B cell (primary cell): Measurements from ENCODE around the gene CCDC57. TPM values are rescaled to one million over a fixed set of nuclear protein-coding genes. Genes with fewer than 3 reads are reported as not detected.

ENCODE experiments used
- ATAC-seq: fragments of 200-7000 bp; cut with Tn5 transposase; one replicate; pipeline ENCODE4 v1.10.0; 2021; ENCODE audit warnings: low read depth, mild to moderate bottlenecking, moderate number of reproducible peaks, moderate library complexity
- CTCF ChIA-PET: fragments of 350-600 bp; sonication (Branson Sonifier 250); formaldehyde crosslinking; loops from one replicate; lab custom pipeline; 2021; ENCODE audit warnings: antibody characterized with exemption, inconsistent platforms; lab: Charles Lee
- POLR2A ChIA-PET: fragments of 350-600 bp; sonication (Branson Sonifier 250); formaldehyde crosslinking; loops from one replicate; lab custom pipeline; 2021; ENCODE audit warnings: antibody characterized with exemption; lab: Charles Lee
- DNase-seq: peaks from one replicate; pipeline ENCODE4 v3.0.0; 2013
- H2AFZ ChIP-seq: 2 replicates; pipeline ENCODE4 v1.6.1; 2012; ENCODE audit warnings: mild to moderate bottlenecking, low read depth, low read length; ENCODE audit not compliant: insufficient read depth, poor library complexity, severe bottlenecking
- H3K27ac ChIP-seq, 2 donors: 1 replicate in 1 of 2; 2 replicates in 1 of 2; pipeline ENCODE4 v1.5.1; 2012 to 2013; ENCODE audit warnings: low read length in 2 of 2, mild to moderate bottlenecking in 2 of 2, moderate library complexity in 1 of 2
- H3K27me3 ChIP-seq, 4 experiments: fragments of 200-600 bp in 1 of 4; sonication (generic) in 1 of 4; replicated peaks in 1 of 4; 1 replicate in 2 of 4; 2 replicates in 2 of 4; pipeline versions ENCODE4 v1.6.1 to v1.7.0; 2013 to 2016; ENCODE audit warnings: low read length in 3 of 4, mild to moderate bottlenecking in 2 of 4, mixed read lengths in 1 of 4, moderate library complexity in 1 of 4; ENCODE audit not compliant: insufficient read depth in 4 of 4, control insufficient read depth in 3 of 4; ENCODE audit errors: control extremely low read depth in 1 of 4
- H3K36me3 ChIP-seq, 2 experiments: replicated peaks in 1 of 2; 1 replicate in 1 of 2; 2 replicates in 1 of 2; pipeline versions ENCODE4 v1.6.1 to v1.7.1; 2013; ENCODE audit warnings: low read length in 1 of 2; ENCODE audit not compliant: insufficient read depth in 2 of 2, control insufficient read depth in 1 of 2; ENCODE audit errors: control extremely low read depth in 1 of 2, extremely low read depth in 1 of 2
- H3K4me1 ChIP-seq, 2 donors: fragments of 200-600 bp in 1 of 2; sonication (generic) in 1 of 2; 1 replicate in 1 of 2; 2 replicates in 1 of 2; pipeline versions ENCODE4 v1.5.1 to v1.6.1; 2013 to 2017; ENCODE audit warnings: low read length in 2 of 2; ENCODE audit not compliant: control insufficient read depth in 2 of 2, insufficient read depth in 2 of 2
- H3K4me2 ChIP-seq: replicated peaks from 2 replicates; pipeline ENCODE3; 2012; ENCODE audit warnings: mild to moderate bottlenecking, low read depth, low read length; ENCODE audit not compliant: poor library complexity, severe bottlenecking
- H3K4me3 ChIP-seq, 5 experiments: fragments of 200-600 bp in 1 of 5; sonication (generic) in 1 of 5; 1 replicate in 3 of 5; 2 replicates in 2 of 5; pipeline versions ENCODE4 v1.5.1 to v1.7.0; 2011 to 2016; ENCODE audit warnings: low read length in 4 of 5, mild to moderate bottlenecking in 4 of 5, low read depth in 2 of 5, control low read depth in 1 of 5, moderate library complexity in 1 of 5; ENCODE audit not compliant: insufficient read depth in 1 of 5; ENCODE audit errors: control extremely low read depth in 1 of 5, extremely low read depth in 1 of 5
- H3K79me2 ChIP-seq: fragments of 200-600 bp; sonication (generic); one replicate; pipeline ENCODE4 v1.6.0; 2016; ENCODE audit warnings: low read length; ENCODE audit not compliant: control insufficient read depth, insufficient read depth
- H3K9ac ChIP-seq: fragments of 200-600 bp; sonication (generic); 2 replicates; pipeline ENCODE4 v1.6.1; 2017; ENCODE audit warnings: mild to moderate bottlenecking, low read length, moderate library complexity
- H3K9me3 ChIP-seq, 3 donors: one replicate each; pipeline versions ENCODE4 v1.6.1 to v1.7.1; 2013; ENCODE audit warnings: low read length in 2 of 3; ENCODE audit not compliant: control insufficient read depth in 2 of 3, insufficient read depth in 1 of 3; ENCODE audit errors: control extremely low read depth in 1 of 3
- H4K20me1 ChIP-seq: 2 replicates; pipeline ENCODE4 v1.6.0; 2012; ENCODE audit warnings: mild to moderate bottlenecking, low read length; ENCODE audit not compliant: insufficient read depth, control insufficient read depth, poor library complexity, severe bottlenecking
- H3K27ac Mint-ChIP-seq: one replicate; pipeline ENCODE4 v1.8.0; 2021; ENCODE audit warnings: mixed read lengths
- H3K27me3 Mint-ChIP-seq: one replicate; pipeline ENCODE4 v1.8.0; 2021; ENCODE audit warnings: mixed read lengths
- H3K4me1 Mint-ChIP-seq: one replicate; pipeline ENCODE4 v1.8.0; 2021; ENCODE audit warnings: mixed read lengths
- H3K4me3 Mint-ChIP-seq: one replicate; pipeline ENCODE4 v1.8.0; 2021; ENCODE audit warnings: mixed read lengths
- H3K9me3 Mint-ChIP-seq: one replicate; pipeline ENCODE4 v1.8.0; 2022; ENCODE audit warnings: mixed read lengths; ENCODE audit not compliant: insufficient read depth
- EZH2 ChIP-seq: IDR thresholded peaks from 2 replicates; pipeline ENCODE4 v1.6.1; 2012; ENCODE audit warnings: borderline replicate concordance, low read depth, mild to moderate bottlenecking, moderate library complexity, low read length; ENCODE audit not compliant: insufficient read depth, poor library complexity, severe bottlenecking
- WGBS: methylation state at CpG from one replicate; pipeline ENCODE4 v1.1.5; 2013; ENCODE audit warnings: missing lambda C conversion rate; ENCODE audit not compliant: insufficient coverage; 5-methylcytosine and 5-hydroxymethylcytosine counted together
- intact Hi-C: fragments of 100-400 bp; cut with micrococcal nuclease; formaldehyde crosslinking; loops from one replicate; pipeline ENCODE4 v1.10.0; 2022
- polyA plus RNA-seq: library from polyadenylated mRNA; depleted of rRNA; stranded (reverse); fragments of >200 nt; gene quantifications from 2 replicates; pipeline ENCODE4 v1.2.3, GENCODE V29; 2012
- total RNA-seq, 2 donors: library from RNA; stranded (reverse); fragments of 120-200 nt in 1 of 2; gene quantifications; 1 replicate in 1 of 2; 2 replicates in 1 of 2; pipeline versions ENCODE4 v1.2.3 to v1.2.4, GENCODE V29; 2013 to 2022
- TF ChIP-seq, protein P1 (sequence below): fragments of 200-600 bp; IDR thresholded peaks from one replicate; pipeline ENCODE4 v1.8.0; 2022; ENCODE audit warnings: antibody characterized with exemption, mild to moderate bottlenecking

CCDC57 gene
- total and polyA plus RNA-seq, 2 donors (not counting 1 experiment from before 2014, with no cell fraction given) = 49.7 to 67.2 TPM

DNA sequence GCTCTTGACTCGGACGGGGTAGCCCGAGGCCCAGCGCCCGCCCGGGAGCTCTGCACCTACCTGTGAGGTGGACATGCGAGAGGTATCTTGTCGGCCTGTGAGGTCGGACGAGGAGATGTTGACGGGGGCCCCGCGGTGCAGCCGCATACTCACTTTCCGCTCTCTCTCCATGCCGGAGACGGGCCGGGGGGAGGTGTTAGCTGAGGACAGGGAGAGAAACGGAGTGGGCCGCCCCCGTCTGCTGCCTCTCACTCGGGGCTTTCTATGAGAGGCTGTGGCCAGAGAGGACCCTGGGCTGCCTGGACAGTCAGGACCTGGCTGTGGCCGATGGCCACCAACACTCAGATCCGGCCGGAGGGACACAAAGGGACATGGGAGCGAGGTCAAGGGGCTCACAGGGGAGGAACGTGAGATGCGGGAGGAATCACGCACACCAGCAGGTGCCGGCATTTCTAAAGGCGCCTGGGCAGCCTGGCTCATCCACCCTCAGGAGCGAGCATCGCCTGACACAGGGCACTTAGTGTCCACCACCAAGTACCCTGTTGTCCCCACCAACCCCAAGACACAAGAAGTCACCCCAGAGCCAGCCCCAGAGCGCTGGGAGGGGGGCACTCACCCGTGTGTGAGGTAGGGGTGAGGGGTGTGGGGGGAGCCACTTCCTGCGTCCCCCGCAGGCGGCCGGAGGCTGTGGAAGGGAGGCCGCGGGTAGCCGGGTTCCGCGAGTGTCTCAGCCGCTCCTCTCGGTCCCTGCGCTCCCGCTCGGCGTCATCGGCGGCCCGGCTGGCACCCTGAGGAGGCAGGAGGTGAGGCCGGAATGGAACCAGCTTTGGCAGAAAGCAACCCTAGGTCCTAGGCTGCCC, 36.4 kb upstream of the CCDC57 start:
- ChIA-PET CTCF (no interaction called here), POLR2A (no interaction called here)
- no peak for DNase-seq
- H2AFZ ChIP-seq = no peak overlapping the region
- no peak overlapping the region for H3K27ac Mint-ChIP-seq
- H3K9me3 Mint-ChIP-seq = no peaks in the 10 kb centered on the region
- H3K4me3 Mint-ChIP-seq = no peak overlapping the region
- H3K27me3 ChIP-seq = no peaks in the 10 kb centered on the region
- H4K20me1 ChIP-seq = peaks cover 97% of the 10 kb centered on the region
- H3K79me2 ChIP-seq = peaks cover 86% of the 10 kb centered on the region
- H3K4me3 ChIP-seq = no peak overlapping the region
- peaks cover 0 to 11% of the 10 kb centered on the region in 2 donors for H3K4me1 ChIP-seq
- ATAC-seq = no peak
- TF ChIP-seq, protein P1, sequence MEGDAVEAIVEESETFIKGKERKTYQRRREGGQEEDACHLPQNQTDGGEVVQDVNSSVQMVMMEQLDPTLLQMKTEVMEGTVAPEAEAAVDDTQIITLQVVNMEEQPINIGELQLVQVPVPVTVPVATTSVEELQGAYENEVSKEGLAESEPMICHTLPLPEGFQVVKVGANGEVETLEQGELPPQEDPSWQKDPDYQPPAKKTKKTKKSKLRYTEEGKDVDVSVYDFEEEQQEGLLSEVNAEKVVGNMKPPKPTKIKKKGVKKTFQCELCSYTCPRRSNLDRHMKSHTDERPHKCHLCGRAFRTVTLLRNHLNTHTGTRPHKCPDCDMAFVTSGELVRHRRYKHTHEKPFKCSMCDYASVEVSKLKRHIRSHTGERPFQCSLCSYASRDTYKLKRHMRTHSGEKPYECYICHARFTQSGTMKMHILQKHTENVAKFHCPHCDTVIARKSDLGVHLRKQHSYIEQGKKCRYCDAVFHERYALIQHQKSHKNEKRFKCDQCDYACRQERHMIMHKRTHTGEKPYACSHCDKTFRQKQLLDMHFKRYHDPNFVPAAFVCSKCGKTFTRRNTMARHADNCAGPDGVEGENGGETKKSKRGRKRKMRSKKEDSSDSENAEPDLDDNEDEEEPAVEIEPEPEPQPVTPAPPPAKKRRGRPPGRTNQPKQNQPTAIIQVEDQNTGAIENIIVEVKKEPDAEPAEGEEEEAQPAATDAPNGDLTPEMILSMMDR = no peak
- TF ChIP-seq EZH2 = no peak
- no peaks in the 10 kb centered on the region for H3K27me3 Mint-ChIP-seq
- peaks cover 17% of the 10 kb centered on the region for H3K4me1 Mint-ChIP-seq
- peaks cover 0 to 96% of the 10 kb centered on the region in 2 experiments for H3K36me3 ChIP-seq
- no peak overlapping the region for H3K9ac ChIP-seq
- H3K27ac ChIP-seq = no peak overlapping the region
- 96% methylated on average over 49 of the region's 54 CpGs for WGBS
- intact Hi-C loops = no loop called here
- no peak overlapping the region for H3K4me2 ChIP-seq
- H3K9me3 ChIP-seq = peaks cover 0 to 12% (median 0%) of the 10 kb centered on the region in 3 donors
